Measurements from ENCODE around the gene PSAPL1.

Gene PSAPL1

GRCh38 chr4:7382634-7383014 is 52.1 kb downstream of the PSAPL1 start:
- Histone ChIP-seq H3K36me3 (ENCODE audit: control insufficient read depth, insufficient read depth, low read length, severe bottlenecking) (no peaks in the 10 kb centered on the region), H3K4me1 (ENCODE audit: control insufficient read depth, insufficient read depth, low read length) (peaks cover 10% of the 10 kb centered on the region), H3K9me3 (ENCODE audit: control insufficient read depth, low read length) (no peaks in the 10 kb centered on the region), H3K4me3 (ENCODE audit: low read length) (no peak overlapping the region), H3K27me3 (replicated peaks; ENCODE audit: control insufficient read depth, insufficient read depth, low read length) (peaks cover 27% of the 10 kb centered on the region), H3K9ac (ENCODE audit: low read length) (no peak overlapping the region)
- DNase-seq (ENCODE audit: low read depth): no peak

- H3K4me3 ChIP-seq (ENCODE audit: low read length): no peak overlapping the region
- peaks cover 27% of the 10 kb centered on the region for H3K27me3 ChIP-seq (replicated peaks; ENCODE audit: control insufficient read depth, insufficient read depth, low read length)
- no peaks in the 10 kb centered on the region for H3K36me3 ChIP-seq (ENCODE audit: control insufficient read depth, insufficient read depth, low read length, severe bottlenecking)
- peaks cover 10% of the 10 kb centered on the region for H3K4me1 ChIP-seq (ENCODE audit: control insufficient read depth, insufficient read depth, low read length)
- H3K9me3 ChIP-seq (ENCODE audit: control insufficient read depth, low read length): no peaks in the 10 kb centered on the region
- no peak overlapping the region for H3K9ac ChIP-seq (ENCODE audit: low read length)
- no peak for DNase-seq (ENCODE audit: low read depth)
Observed at GRCh38 chr4:7381890-7382633, 52.7 kb downstream of the PSAPL1 start.

GRCh38 chr4:7381221-7381889 is 53.4 kb downstream of the PSAPL1 start:
- H3K4me1 ChIP-seq (ENCODE audit: control insufficient read depth, insufficient read depth, low read length): peaks cover 10% of the 10 kb centered on the region
- peaks cover 27% of the 10 kb centered on the region for H3K27me3 ChIP-seq (replicated peaks; ENCODE audit: control insufficient read depth, insufficient read depth, low read length)
- no peaks in the 10 kb centered on the region for H3K9me3 ChIP-seq (ENCODE audit: control insufficient read depth, low read length)
- H3K4me3 ChIP-seq (ENCODE audit: low read length): no peak overlapping the region
- H3K9ac ChIP-seq (ENCODE audit: low read length): no peak overlapping the region
- no peak for DNase-seq (ENCODE audit: low read depth)
- H3K36me3 ChIP-seq (ENCODE audit: control insufficient read depth, insufficient read depth, low read length, severe bottlenecking): no peaks in the 10 kb centered on the region
